Measurements from ENCODE around the gene FER. TPM values are rescaled to one million over a fixed set of nuclear protein-coding genes. Genes with fewer than 3 reads are reported as not detected.

The FER gene
- total RNA-seq, 1 experiment from 2014 or later, result 18.0 TPM

DNA sequence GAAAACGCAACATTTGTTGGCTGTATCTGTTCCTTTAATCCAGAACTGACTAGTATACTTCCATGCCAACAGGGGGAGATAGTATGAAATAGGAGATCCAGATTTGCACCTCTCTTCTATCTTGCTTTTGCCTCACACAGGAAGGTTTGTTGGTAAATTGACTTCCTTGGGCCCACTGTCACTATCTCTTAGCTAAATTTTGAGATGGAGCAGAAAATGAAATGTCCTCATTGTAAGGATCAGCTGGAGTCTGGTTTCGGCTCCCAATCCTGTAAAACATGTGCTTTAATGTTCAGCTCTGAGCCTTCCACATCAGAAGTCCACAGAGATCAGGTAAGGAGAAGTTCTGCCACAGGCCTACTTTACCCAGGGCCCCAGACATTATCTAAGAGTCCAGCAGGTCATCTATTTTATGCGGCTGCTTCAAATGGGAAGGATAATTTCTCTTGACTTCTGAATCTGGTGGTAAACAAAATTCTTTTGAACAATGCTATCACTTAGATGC is 176.8 kb downstream of the FER start:
- no peaks in the 10 kb centered on the region for H3K9me3 ChIP-seq (ENCODE audit: control insufficient read depth, low read depth, low read length)
- no peak overlapping the region for H2BK12ac ChIP-seq (ENCODE audit: insufficient read length, low read depth, low read length)
- no peak overlapping the region for H3K27ac ChIP-seq (ENCODE audit: insufficient read length, low read depth, low read length)
- H3K23me2 ChIP-seq (ENCODE audit: insufficient read length, low read depth, low read length, poor library complexity, severe bottlenecking), result no peaks in the 10 kb centered on the region
- peak overlapping the region; percentile 29 for H3T11ph ChIP-seq (ENCODE audit: low read length)
- Mint-ChIP-seq H3K4me3 (peak overlapping the region in 1 of 2 experiments; percentile 47; a peak in 2 of 5 replicates), H3K4me1 (no peaks in the 10 kb centered on the region), H3K9me3 (no peaks in the 10 kb centered on the region), H3K27me3 (ENCODE audit: low read depth) (no peaks in the 10 kb centered on the region), H3K27ac (peak overlapping the region in 1 of 3 experiments; percentile 71; a peak in 1 of 7 replicates), H3K36me3 (ENCODE audit: insufficient read depth in 1 of 3, low read depth in 3 of 3) (peaks cover 0 to 1% (median 0%) of the 10 kb centered on the region in 3 experiments; a peak in 1 of 7 replicates)
- no peaks in the 10 kb centered on the region for H3K79me1 ChIP-seq (ENCODE audit: insufficient read depth, low read depth, low read length, poor library complexity, severe bottlenecking)
- H3K4me1 ChIP-seq (ENCODE audit: insufficient read depth, low read length), result no peaks in the 10 kb centered on the region
- TF ChIP-seq, protein P1, sequence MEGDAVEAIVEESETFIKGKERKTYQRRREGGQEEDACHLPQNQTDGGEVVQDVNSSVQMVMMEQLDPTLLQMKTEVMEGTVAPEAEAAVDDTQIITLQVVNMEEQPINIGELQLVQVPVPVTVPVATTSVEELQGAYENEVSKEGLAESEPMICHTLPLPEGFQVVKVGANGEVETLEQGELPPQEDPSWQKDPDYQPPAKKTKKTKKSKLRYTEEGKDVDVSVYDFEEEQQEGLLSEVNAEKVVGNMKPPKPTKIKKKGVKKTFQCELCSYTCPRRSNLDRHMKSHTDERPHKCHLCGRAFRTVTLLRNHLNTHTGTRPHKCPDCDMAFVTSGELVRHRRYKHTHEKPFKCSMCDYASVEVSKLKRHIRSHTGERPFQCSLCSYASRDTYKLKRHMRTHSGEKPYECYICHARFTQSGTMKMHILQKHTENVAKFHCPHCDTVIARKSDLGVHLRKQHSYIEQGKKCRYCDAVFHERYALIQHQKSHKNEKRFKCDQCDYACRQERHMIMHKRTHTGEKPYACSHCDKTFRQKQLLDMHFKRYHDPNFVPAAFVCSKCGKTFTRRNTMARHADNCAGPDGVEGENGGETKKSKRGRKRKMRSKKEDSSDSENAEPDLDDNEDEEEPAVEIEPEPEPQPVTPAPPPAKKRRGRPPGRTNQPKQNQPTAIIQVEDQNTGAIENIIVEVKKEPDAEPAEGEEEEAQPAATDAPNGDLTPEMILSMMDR (conservative IDR thresholded peaks at IDR 0.05), result peak; percentile 52
- no peak overlapping the region for H3K4me2 ChIP-seq (ENCODE audit: insufficient read depth, insufficient read length, low read length)
- no peak overlapping the region for H2BK15ac ChIP-seq (ENCODE audit: low read depth, low read length)
- DNase-seq, result no peak
- no peaks in the 10 kb centered on the region for H4K20me1 ChIP-seq (ENCODE audit: control insufficient read depth, insufficient read depth, insufficient read length)
- no peak overlapping the region for H3K9ac ChIP-seq (ENCODE audit: extremely low read depth, insufficient read length, low read length)
- no peak overlapping the region for H3K56ac ChIP-seq (ENCODE audit: insufficient read length, low read depth, low read length)
- H4K5ac ChIP-seq (ENCODE audit: insufficient read length, low read depth, low read length), result no peak overlapping the region
- H2AK5ac ChIP-seq (ENCODE audit: insufficient read length, low read length), result no peak overlapping the region
- H2BK120ac ChIP-seq (ENCODE audit: low read depth, low read length, poor library complexity, severe bottlenecking), result no peak overlapping the region
- no peak overlapping the region for H4K91ac ChIP-seq (ENCODE audit: insufficient read length, low read depth, low read length)
- H3K79me2 ChIP-seq (ENCODE audit: insufficient read depth, low read length), result no peaks in the 10 kb centered on the region
- H2BK20ac ChIP-seq (ENCODE audit: low read depth, low read length, poor library complexity, severe bottlenecking), result peak overlapping the region; percentile 11
- no peak overlapping the region for H3K23ac ChIP-seq (ENCODE audit: insufficient read length, low read depth, low read length)
- H3K4ac ChIP-seq (ENCODE audit: low read depth, low read length), result no peak overlapping the region
- no peak overlapping the region for H3K14ac ChIP-seq (ENCODE audit: insufficient read depth, low read length)
- H2BK5ac ChIP-seq (ENCODE audit: insufficient read length, low read length), result no peak overlapping the region
- H3K27me3 ChIP-seq (ENCODE audit: insufficient read depth, low read length), result no peaks in the 10 kb centered on the region
- H2AFZ ChIP-seq (ENCODE audit: low read length), result peak overlapping the region; percentile 80
- no peak overlapping the region for H4K8ac ChIP-seq (replicated peaks; ENCODE audit: insufficient read length, low read depth, low read length)
- no peak overlapping the region for H3K18ac ChIP-seq (ENCODE audit: insufficient read length, low read depth, low read length)
- no CpG with 5 or more reads among the region's 3 CpGs for WGBS (ENCODE audit: extremely low coverage, insufficient read length, low lambda C conversion rate)
